ENCODE results near the gene ERGIC3.
"Not testable (repeated sequence)": the region's sequence is repeated elsewhere in the genome, so short reads cannot be mapped to it uniquely, and the experiment has no call there.

ERGIC3 gene

GRCh38 chr20:35541783-35542662, at the start of gene ERGIC3:
ERGIC3 (plus strand) TSS chr20:35542078; CDS start chr20:35542098, 20 bp downstream.
- DNase-seq: peak; percentile 96

- no peak for DNase-seq
Observed at GRCh38 chr20:35492352-35492751, 49.5 kb upstream of the ERGIC3 start.

- DNase-seq: no peak
Observed at GRCh38 chr20:35496481-35496880, 45.4 kb upstream of the ERGIC3 start.

DNA sequence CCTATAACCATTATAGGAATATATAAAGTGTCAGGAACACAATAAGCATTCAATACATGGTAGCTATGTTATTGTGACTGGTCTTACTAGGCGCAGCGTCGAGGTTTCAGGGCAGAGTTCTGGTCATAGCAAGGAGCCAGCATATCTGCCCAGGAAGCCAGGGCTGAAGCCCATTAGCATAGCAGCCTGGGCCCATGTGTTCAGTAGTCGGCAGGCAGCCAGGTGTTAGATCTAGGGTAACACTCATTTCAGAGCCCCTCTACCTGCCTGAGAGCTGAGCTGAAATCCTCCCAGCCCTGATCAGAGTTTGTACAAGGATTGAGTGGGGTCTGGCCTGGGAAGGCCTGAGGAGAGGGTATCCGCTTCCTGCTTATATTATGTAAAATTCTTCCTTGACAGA, 44.6 kb upstream of the ERGIC3 start:
- no peak for DNase-seq

DNA sequence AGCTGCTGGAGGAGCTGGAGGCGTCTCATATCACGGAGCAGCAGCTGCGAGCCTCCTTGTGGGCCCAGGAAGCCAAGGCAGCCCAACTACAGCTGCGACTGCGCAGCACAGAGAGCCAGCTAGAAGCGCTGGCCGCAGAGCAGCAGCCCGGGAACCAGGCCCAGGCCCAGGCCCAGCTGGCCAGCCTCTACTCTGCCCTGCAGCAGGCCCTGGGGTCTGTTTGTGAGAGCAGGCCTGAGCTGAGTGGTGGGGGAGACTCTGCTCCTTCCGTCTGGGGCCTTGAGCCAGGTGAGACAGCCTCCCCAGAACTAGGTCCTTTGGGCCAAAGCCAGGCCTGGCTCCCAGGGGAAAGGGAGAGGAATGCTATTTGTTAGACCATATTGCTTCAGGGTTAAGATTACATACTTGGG, 44.1 kb upstream of the ERGIC3 start:
- DNase-seq: no peak

GRCh38 chr20:35499271-35499670, 42.6 kb upstream of the ERGIC3 start:
- DNase-seq: no peak

DNA sequence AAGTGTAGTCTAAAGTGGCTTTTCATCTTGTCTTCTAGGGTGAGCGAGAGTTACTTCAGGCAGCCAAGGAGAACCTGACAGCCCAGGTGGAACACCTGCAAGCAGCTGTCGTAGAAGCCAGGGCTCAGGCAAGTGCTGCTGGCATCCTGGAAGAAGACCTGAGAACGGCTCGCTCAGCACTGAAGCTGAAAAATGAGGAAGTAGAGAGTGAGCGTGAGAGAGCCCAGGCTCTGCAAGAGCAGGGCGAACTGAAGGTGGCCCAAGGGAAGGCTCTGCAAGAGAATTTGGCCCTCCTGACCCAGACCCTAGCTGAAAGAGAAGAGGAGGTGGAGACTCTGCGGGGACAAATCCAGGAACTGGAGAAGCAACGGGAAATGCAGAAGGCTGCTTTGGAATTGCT, 39.5 kb upstream of the ERGIC3 start:
- DNase-seq: no peak

DNA sequence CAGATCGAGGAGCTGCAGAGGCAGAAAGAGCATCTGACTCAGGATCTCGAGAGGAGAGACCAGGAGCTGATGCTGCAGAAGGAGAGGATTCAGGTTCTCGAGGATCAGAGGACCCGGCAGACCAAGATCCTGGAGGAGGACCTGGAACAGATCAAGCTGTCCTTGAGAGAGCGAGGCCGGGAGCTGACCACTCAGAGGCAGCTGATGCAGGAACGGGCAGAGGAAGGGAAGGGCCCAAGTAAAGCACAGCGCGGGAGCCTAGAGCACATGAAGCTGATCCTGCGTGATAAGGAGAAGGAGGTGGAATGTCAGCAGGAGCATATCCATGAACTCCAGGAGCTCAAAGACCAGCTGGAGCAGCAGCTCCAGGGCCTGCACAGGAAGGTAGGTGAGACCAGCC, 38.6 kb upstream of the ERGIC3 start:
- DNase-seq: no peak

DNA sequence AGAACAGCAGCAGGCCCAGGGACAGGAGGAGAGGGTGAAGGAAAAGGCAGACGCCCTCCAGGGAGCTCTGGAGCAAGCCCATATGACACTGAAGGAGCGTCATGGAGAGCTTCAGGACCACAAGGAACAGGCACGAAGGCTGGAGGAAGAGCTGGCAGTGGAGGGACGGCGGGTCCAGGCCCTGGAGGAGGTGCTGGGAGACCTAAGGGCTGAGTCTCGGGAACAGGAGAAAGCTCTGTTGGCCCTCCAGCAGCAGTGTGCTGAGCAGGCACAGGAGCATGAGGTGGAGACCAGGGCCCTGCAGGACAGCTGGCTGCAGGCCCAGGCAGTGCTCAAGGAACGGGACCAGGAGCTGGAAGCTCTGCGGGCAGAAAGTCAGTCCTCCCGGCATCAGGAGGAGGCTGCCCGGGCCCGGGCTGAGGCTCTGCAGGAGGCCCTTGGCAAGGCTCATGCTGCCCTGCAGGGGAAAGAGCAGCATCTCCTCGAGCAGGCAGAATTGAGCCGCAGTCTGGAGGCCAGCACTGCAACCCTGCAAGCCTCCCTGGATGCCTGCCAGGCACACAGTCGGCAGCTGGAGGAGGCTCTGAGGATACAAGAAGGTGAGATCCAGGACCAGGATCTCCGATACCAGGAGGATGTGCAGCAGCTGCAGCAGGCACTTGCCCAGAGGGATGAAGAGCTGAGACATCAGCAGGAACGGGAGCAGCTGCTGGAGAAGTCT, 37.9 kb upstream of the ERGIC3 start:
- DNase-seq: no peak

DNA sequence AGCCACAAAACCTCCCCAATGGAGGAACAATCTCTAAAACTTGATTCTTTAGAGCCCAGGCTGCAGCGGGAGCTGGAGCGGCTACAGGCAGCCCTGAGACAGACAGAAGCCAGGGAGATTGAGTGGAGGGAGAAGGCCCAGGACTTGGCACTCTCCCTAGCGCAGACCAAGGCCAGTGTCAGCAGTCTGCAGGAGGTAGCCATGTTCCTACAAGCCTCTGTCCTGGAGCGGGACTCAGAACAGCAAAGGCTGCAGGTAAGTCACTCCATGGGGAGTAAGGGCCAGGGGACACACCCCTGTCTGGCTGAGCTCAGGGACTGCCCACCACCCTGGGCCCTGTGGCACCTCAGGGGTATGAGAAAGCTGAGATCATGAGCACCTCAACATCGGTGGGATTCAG, 37.1 kb upstream of the ERGIC3 start:
- no peak for DNase-seq

DNA sequence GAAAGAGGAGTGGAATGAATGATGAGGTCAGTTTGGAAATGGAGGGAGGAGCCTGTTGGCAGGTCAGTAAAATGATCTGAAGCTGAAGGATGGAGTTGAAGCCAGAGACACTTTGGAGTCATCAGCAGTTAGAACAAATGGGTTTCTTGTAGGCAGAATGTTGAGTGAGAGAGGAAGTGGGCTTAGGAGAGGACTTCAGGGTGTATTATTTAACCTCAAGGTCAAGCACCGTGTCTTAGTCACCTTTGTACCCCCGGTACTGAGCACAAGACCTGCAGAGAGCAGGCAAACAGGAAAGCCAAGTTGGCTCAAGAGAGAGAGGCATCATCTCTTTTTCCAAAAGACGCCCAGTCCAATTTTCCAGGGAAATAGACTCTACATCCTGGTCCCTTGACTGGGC, 35.7 kb upstream of the ERGIC3 start:
- DNase-seq: no peak

DNA sequence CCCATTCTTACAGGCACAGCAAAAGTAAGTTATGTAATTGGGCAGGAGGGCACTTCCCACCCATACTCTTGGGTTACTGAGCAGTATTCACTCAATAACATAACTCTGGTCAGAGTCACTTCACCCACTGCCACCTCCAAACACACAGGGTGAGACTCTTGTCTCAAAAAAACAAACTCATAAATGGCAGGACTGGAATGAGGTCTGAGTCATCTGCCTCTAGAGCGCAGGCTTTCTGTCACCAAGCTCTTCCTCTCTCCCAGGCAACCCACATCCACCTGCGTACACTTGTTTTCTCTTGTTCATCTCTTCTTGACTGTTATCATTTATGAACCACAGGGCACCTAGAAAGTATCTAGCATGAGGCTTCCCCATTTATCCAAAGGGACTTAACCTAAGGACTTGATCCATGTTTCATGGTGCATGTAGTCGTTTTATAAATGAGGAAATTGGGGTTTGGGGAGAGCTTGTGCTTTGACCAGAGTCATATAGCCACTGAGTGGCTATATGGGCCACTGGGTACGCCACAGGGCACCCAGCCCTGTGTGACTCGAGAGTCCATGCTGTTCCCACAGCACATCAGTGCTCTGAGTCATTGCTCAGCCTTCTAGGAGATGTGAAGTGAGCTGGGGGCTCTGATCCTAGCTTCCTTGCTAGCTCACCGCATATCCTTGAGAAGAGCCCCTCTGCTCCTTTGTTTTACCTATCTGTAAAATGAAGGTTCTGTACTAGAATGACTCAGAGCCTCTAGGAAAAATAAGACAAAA, 34.8 kb upstream of the ERGIC3 start:
- DNase-seq: no peak

DNA sequence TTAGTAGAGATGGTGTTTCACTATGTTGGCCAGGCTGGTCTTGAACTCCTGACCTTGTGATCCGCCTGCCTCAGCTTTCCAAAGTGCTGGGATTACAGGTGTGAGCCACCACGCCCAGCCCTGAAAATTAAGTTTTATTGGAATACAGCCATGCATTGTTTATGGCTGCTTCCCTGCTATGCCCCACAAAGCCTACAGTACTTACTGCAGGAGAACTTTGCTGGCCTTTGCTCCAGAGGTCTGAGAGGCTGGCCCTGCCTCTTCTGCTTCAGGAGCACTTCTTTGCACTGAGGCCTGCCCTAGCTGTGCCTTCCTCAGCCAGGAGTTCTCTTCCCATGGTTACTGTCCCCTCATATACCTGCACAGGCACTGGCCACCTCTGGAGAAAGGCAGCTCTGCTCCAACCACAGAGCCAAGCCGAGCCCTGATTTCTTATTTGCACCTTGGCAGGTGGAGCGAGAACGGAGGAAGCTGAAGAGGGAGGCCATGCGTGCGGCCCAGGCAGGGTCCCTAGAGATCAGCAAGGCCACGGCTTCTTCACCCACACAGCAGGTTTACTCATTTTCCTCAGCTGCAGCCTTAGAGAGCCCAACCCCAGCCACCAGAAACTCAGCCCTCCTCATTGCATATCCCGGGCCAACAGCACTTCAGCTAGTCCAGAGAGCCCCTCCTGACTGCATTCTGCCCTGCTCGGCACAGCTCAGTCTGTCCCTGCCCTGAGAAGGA, 33.2 kb upstream of the ERGIC3 start:
- DNase-seq: no peak

DNA sequence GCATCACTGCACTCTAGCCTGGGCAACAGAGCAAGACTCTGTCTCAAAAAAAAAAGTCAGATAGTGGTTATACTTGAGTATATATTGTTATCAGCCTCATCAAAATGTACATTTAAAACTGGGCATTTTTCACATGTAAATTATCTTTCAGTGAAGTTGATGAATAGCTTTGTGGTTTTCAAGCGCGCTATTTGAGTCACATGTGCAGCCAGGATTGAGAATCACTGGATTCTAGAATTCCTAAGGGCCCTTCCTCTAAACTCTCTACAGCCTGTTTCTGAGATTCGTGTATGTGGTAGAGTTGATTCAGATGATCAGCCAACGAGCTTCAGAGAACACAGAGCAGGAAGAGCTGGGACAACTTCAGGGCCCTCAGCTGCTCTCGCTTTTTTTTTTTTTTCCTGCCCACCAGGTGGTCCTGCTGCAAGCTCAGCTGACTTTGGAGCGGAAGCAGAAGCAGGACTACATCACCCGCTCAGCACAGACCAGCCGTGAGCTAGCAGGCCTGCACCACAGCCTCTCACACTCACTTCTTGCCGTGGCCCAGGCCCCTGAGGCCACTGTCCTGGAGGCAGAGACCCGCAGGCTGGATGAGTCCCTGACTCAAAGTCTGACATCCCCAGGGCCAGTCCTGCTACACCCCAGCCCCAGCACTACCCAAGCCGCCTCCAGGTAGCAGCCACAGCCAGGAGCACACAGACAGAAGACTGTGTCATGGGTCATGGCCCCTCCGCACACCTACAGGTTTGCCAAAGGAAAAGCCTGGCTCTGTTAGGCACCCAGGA, 30.7 kb upstream of the ERGIC3 start:
- DNase-seq: no peak

DNA sequence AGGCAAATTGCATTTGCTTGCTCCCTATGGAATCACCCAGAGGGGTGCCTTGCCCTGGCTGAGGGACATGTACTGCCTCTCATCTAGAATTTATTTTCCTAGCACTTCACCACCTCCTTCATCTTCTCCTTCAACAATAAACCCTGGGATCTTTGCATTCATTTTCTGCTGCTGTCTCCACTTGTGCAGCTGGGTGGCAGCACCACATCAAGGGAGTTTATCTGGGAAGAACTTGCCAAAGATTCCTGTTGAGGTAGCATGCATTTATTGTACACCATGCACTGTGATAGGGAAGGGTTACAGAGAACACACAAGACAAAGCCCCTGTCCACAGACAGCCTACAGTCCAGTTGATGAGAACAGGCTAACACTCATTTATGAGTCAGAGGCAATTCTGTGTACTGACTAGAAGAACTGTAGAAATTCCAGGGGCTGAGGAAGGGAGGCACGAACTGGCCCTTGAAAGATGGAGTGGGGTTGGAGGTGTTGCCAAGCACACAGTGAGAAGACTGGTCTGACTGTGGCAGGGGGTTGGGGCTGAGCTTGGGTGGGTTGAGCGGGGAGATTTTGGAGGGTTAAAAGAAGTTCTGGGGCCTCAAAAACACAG, 30.0 kb upstream of the ERGIC3 start:
- peak; percentile 83 for DNase-seq

- DNase-seq: peak; percentile 97
Observed at GRCh38 chr20:35514371-35514932, 27.4 kb upstream of the ERGIC3 start.

GRCh38 chr20:35515341-35515740, 26.5 kb upstream of the ERGIC3 start:
- DNase-seq: no peak

DNA sequence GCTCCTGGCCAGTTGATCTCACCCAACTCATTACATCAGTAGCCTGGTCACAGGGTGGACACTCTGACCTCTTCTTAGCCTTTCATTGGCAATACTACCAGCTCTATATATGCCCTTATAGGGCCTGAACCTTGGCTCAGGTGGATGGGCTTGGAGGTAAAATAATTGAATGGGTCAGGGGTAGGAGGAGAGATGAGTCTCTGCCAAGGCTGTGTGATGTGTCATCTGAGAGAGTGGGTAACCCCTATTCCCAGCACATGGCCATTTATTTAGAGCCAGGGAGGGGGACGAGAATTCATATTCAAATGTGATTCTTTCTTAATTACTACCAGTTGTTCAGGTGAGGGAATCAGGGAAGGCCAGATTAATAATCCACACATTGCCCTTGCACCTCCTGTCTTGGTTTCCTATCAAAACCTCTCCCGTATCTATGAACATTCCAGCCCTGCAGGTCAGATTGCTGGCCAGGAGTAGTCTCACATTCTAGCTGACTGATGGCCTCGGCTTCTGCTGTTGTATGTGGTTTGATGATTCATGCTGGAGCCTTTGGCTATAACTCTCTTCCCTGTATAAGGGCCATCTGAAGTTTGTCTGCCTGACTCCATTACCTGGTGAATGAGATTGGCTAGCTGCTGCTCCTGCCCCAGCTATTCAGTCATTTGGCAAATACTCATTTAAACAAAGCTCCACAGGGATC, 25.8 kb upstream of the ERGIC3 start:
- DNase-seq: peak; percentile 53

GRCh38 chr20:35517125-35517524, 24.8 kb upstream of the ERGIC3 start:
- DNase-seq: peak; percentile 93

DNA sequence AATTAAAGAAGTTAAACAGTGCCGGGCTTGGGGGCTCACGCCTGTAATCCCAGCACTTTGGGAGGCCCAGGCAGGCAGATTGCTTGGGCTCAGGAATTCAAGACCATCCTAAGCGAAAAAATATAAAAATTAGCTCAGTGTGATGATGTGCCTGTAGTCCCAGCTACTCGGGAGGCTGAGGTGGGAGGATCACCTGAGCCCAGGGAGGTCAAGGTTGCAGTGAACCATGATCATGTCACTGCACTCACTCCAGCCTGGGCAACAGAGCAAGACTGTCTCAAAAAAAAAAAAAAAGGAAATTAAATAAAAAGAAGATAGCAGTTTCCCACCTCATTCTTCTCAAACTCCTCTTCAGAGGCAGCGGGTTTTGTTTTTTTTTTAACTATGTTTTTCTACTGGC, 24.1 kb upstream of the ERGIC3 start:
- DNase-seq: not testable (repeated sequence)

GRCh38 chr20:35518955-35519354, 22.9 kb upstream of the ERGIC3 start:
- no peak for DNase-seq

Data from hematopoietic multipotent progenitor cell treated with erythropoietin and hydrocortisone succinate and interleukin-3 and kit ligand, for 8 days (in vitro differentiated cells).